ENCODE data around the gene ETF1.
"Not testable (repeated sequence)": the region's sequence is repeated elsewhere in the genome, so short reads cannot be mapped to it uniquely, and the experiment has no call there.

The ETF1 gene

GRCh38 chr5:138488481-138488945, 54.5 kb downstream of the ETF1 start:
- DNase-seq = no peak

GRCh38 chr5:138482638-138483037, 60.4 kb downstream of the ETF1 start:
- DNase-seq = no peak

- DNase-seq = no peak
Observed at GRCh38 chr5:138476918-138477317, 66.1 kb downstream of the ETF1 start.

GRCh38 chr5:138473151-138473550, 69.9 kb downstream of the ETF1 start:
- not testable (repeated sequence) for DNase-seq

- no peak for DNase-seq
Observed at GRCh38 chr5:138472353-138472752, 70.7 kb downstream of the ETF1 start.

GRCh38 chr5:138471052-138471361, 72.0 kb downstream of the ETF1 start:
- DNase-seq = no peak

GRCh38 chr5:138470322-138471051, 72.5 kb downstream of the ETF1 start:
- DNase-seq = no peak

GRCh38 chr5:138469540-138470321, 73.3 kb downstream of the ETF1 start:
- DNase-seq = no peak

- DNase-seq = no peak
Observed at GRCh38 chr5:138468966-138469539, 74.0 kb downstream of the ETF1 start.

- no peak for DNase-seq
Observed at GRCh38 chr5:138468133-138468965, 74.7 kb downstream of the ETF1 start.

- DNase-seq = no peak
Observed at GRCh38 chr5:138467711-138468132, 75.3 kb downstream of the ETF1 start.

- no peak for DNase-seq
Observed at GRCh38 chr5:138466900-138467710, 75.9 kb downstream of the ETF1 start.

- no peak for DNase-seq
Observed at GRCh38 chr5:138466125-138466899, 76.7 kb downstream of the ETF1 start.

GRCh38 chr5:138465261-138466124, 77.5 kb downstream of the ETF1 start, which contains the start of gene EGR1:
EGR1 (plus strand) TSS chr5:138465479; CDS start chr5:138465762, 283 bp downstream.
- DNase-seq = peak; percentile 95

- peak; percentile 98 for DNase-seq
Observed at GRCh38 chr5:138464388-138465260, 78.4 kb downstream of the ETF1 start.

GRCh38 chr5:138464008-138464387, 79.0 kb downstream of the ETF1 start:
- DNase-seq = peak; percentile 94

GRCh38 chr5:138463419-138464007, 79.5 kb downstream of the ETF1 start:
- no peak for DNase-seq

GRCh38 chr5:138461343-138462125, 81.5 kb downstream of the ETF1 start:
- DNase-seq = no peak

Measured in midbrain (tissue), 1 donor.